ENCODE results near the gene FAM124B.

The FAM124B gene

GRCh38 chr2:224428787-224429440 lies 27.0 kb upstream of the FAM124B start:
- TF ChIP-seq CTCF (IDR thresholded peaks at IDR 0.05; ENCODE audit: low read depth, low read length), result no peak
- no peak for DNase-seq (ENCODE audit: extremely low read depth, low read depth)

- TF ChIP-seq CTCF (IDR thresholded peaks at IDR 0.05; ENCODE audit: low read depth, low read length), result no peak
- DNase-seq (ENCODE audit: extremely low read depth, low read depth), result no peak
Observed at GRCh38 chr2:224427471-224427870, 25.6 kb upstream of the FAM124B start.

GRCh38 chr2:224426656-224427055 lies 24.7 kb upstream of the FAM124B start:
- TF ChIP-seq CTCF (IDR thresholded peaks at IDR 0.05; ENCODE audit: low read depth, low read length), result no peak

GRCh38 chr2:224421065-224421464 lies 19.2 kb upstream of the FAM124B start:
- no peak for TF ChIP-seq CTCF (IDR thresholded peaks at IDR 0.05; ENCODE audit: low read depth, low read length)
- no peak for DNase-seq (ENCODE audit: extremely low read depth, low read depth)

More at GRCh38 chr2:224426656-224427055, 24.7 kb upstream of the FAM124B start:
- DNase-seq (ENCODE audit: extremely low read depth, low read depth), result no peak

GRCh38 chr2:224417947-224418346 lies 16.0 kb upstream of the FAM124B start:
- no peak for TF ChIP-seq CTCF (IDR thresholded peaks at IDR 0.05; ENCODE audit: low read depth, low read length)

GRCh38 chr2:224417361-224417729 lies 15.4 kb upstream of the FAM124B start:
- TF ChIP-seq CTCF (IDR thresholded peaks at IDR 0.05; ENCODE audit: low read depth, low read length), result no peak
- DNase-seq (ENCODE audit: extremely low read depth, low read depth), result no peak

More at GRCh38 chr2:224417947-224418346, 16.0 kb upstream of the FAM124B start:
- DNase-seq (ENCODE audit: extremely low read depth, low read depth), result no peak

GRCh38 chr2:224416656-224417360 lies 14.9 kb upstream of the FAM124B start:
- DNase-seq (ENCODE audit: extremely low read depth, low read depth), result no peak

More at GRCh38 chr2:224416656-224417360, 14.9 kb upstream of the FAM124B start:
- no peak for TF ChIP-seq CTCF (IDR thresholded peaks at IDR 0.05; ENCODE audit: low read depth, low read length)

Data from AG09319 (cell line).